CD4-positive, CD25-positive, alpha-beta regulatory T cell (primary cell): Measurements from ENCODE around the gene HSD17B13. TPM values are rescaled to one million over a fixed set of nuclear protein-coding genes. Genes with fewer than 3 reads are reported as not detected.

Experiments
- ATAC-seq, 2 donors: fragments of 150-1000 bp; cut with Tn5 transposase; one replicate each; pipeline ENCODE4 v1.10.0; 2021; ENCODE audit warnings: low read depth in 2 of 2, moderate number of reproducible peaks in 2 of 2, moderate library complexity in 1 of 2
- DNase-seq, 3 donors: peaks; one replicate each; pipeline versions ENCODE4 v3.0.0 to v3.0.0-alpha.2; 2012 to 2022; ENCODE audit warnings: mixed read lengths in 1 of 3
- H3K27ac ChIP-seq: one replicate; pipeline ENCODE4 v1.7.0; 2013; ENCODE audit warnings: mild to moderate bottlenecking, low read length; ENCODE audit not compliant: insufficient read depth, poor library complexity, severe bottlenecking
- H3K27me3 ChIP-seq: one replicate; pipeline ENCODE4 v1.7.0; 2013; ENCODE audit warnings: low read length; ENCODE audit not compliant: control insufficient read depth, insufficient read depth
- H3K36me3 ChIP-seq: one replicate; pipeline ENCODE4 v1.7.0; 2013; ENCODE audit warnings: mild to moderate bottlenecking, low read length, moderate library complexity; ENCODE audit not compliant: control insufficient read depth, insufficient read depth
- H3K4me1 ChIP-seq: 2 replicates; pipeline ENCODE4 v1.7.0; 2013; ENCODE audit warnings: mild to moderate bottlenecking, low read length; ENCODE audit not compliant: insufficient read depth, control insufficient read depth, poor library complexity, severe bottlenecking
- H3K4me3 ChIP-seq: one replicate; pipeline ENCODE4 v1.7.0; 2013; ENCODE audit warnings: low read depth, mild to moderate bottlenecking, low read length, moderate library complexity
- H3K9me3 ChIP-seq, 2 experiments: 1 replicate in 1 of 2; 2 replicates in 1 of 2; pipeline ENCODE4 v1.7.0; 2013; ENCODE audit warnings: low read length in 2 of 2, mild to moderate bottlenecking in 1 of 2, moderate library complexity in 1 of 2; ENCODE audit not compliant: control insufficient read depth in 2 of 2
- H3K27ac Mint-ChIP-seq, 3 donors: one replicate each; pipeline ENCODE4 v1.8.0; 2020 to 2022; ENCODE audit warnings: mild to moderate bottlenecking in 3 of 3, mixed read lengths in 3 of 3, moderate library complexity in 2 of 3
- H3K27me3 Mint-ChIP-seq: one replicate; pipeline ENCODE4 v1.8.0; 2022; ENCODE audit warnings: mild to moderate bottlenecking, mixed read lengths
- H3K36me3 Mint-ChIP-seq: one replicate; pipeline ENCODE4 v1.8.0; 2020; ENCODE audit warnings: mixed read lengths
- H3K4me1 Mint-ChIP-seq, 4 donors: one replicate each; pipeline ENCODE4 v1.8.0; 2020 to 2022; ENCODE audit warnings: mixed read lengths in 4 of 4, mild to moderate bottlenecking in 1 of 4
- H3K4me3 Mint-ChIP-seq, 4 donors: one replicate each; pipeline ENCODE4 v1.8.0; 2020 to 2022; ENCODE audit warnings: mild to moderate bottlenecking in 4 of 4, mixed read lengths in 4 of 4, moderate library complexity in 3 of 4
- H3K9me3 Mint-ChIP-seq, 7 donors: one replicate each; pipeline ENCODE4 v1.8.0; 2020 to 2022; ENCODE audit warnings: mixed read lengths in 7 of 7, mild to moderate bottlenecking in 3 of 7, moderate library complexity in 2 of 7
- polyA plus RNA-seq, 4 donors: library from polyadenylated mRNA; unstranded; fragments of 300-500 nt; fragmentation: Illumina TruSeq; gene quantifications; one replicate each; pipeline ENCODE4 v1.2.3, GENCODE V29; 2021
- total RNA-seq: library from RNA; stranded (reverse); gene quantifications from one replicate; pipeline ENCODE4 v1.2.3, GENCODE V29; 2022

Gene HSD17B13
- total and polyA plus RNA-seq, 5 donors from 2014 or later, result 0.09 to 0.52 TPM; not detected in 3

DNA sequence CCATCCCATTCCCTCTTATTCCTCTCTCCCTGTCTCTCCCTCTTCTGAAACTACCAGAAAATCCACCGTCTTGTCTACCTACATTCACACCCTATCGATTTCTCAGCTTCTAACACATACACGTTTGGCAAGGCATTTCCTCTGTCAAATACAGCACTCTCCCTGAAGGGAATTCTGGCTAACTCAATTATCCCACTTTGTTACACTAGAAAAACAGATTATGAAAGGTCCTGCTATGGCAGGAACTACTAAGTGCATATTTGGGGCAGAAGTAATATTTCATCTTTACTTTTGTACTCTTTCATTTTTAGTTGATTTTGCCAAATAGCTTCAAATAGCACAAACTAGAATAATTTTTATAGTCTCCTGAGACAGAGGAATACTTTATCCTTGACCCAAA is 55.7 kb downstream of the HSD17B13 start:
- Histone ChIP-seq H3K27me3 (peaks cover 8% of the 10 kb centered on the region), H3K4me1 (no peaks in the 10 kb centered on the region), H3K9me3 (no peaks in the 10 kb centered on the region), H3K4me3 (no peak overlapping the region), H3K27ac (no peak overlapping the region), H3K36me3 (no peaks in the 10 kb centered on the region)
- Mint-ChIP-seq H3K4me3 (no peak overlapping the region), H3K4me1 (no peaks in the 10 kb centered on the region), H3K27me3 (peaks cover 23% of the 10 kb centered on the region), H3K27ac (no peak overlapping the region), H3K36me3 (no peaks in the 10 kb centered on the region), H3K9me3 (peaks cover 0 to 4% (median 0%) of the 10 kb centered on the region in 7 donors)
- ATAC-seq, result no peak
- DNase-seq, result no peak

DNA sequence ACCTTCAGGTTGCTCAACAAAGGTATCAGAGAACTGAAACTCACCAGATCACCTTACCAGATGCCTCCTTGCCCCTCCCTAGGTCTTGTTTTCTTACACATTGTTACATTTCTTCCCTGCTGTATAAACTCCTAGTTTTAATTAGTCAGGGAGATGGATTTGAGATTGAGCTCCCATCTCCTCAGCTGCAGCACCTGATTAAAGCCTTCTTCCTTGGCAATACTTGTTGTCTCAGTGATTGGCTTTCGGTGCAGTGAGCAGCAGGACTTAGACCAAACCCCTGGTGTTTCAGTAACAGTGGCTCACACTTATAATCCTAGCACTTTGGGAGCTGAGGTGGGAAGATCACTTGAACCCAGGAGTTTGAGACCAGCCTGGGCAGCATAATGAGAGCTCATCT is 59.8 kb downstream of the HSD17B13 start:
- Mint-ChIP-seq H3K36me3 (no peaks in the 10 kb centered on the region), H3K27ac (no peak overlapping the region), H3K9me3 (peaks cover 0 to 5% (median 0%) of the 10 kb centered on the region in 7 donors), H3K4me3 (no peak overlapping the region), H3K27me3 (peaks cover 27% of the 10 kb centered on the region), H3K4me1 (no peaks in the 10 kb centered on the region)
- DNase-seq (no peak), ATAC-seq (no peak)
- H3K36me3 ChIP-seq, result no peaks in the 10 kb centered on the region
- peaks cover 9% of the 10 kb centered on the region for H3K27me3 ChIP-seq
- no peaks in the 10 kb centered on the region for H3K4me1 ChIP-seq
- H3K4me3 ChIP-seq, result no peak overlapping the region
- no peaks in the 10 kb centered on the region for H3K9me3 ChIP-seq
- H3K27ac ChIP-seq, result no peak overlapping the region

DNA sequence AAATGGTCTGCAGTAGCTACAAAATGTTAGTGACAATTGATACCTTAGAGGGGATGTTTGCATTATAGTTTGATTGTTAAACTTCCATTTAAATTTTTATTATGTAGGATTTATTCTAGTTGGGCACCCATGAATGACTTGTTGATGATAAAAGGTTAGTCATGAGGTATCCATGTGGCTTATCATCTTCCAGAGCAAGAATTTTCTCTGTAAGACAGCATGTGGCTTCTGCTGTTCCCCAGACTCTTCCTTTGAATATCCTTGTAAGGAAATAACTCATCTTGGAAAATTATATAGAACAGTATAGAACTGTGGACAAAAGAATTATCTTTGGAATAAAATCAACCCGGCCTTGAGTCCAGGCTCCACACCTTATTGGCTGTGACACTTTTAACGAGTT is 62.2 kb downstream of the HSD17B13 start:
- ATAC-seq (no peak), DNase-seq (no peak)
- Mint-ChIP-seq H3K36me3 (no peaks in the 10 kb centered on the region), H3K9me3 (peaks cover 0 to 6% (median 5%) of the 10 kb centered on the region in 7 donors), H3K4me3 (no peak overlapping the region), H3K4me1 (no peaks in the 10 kb centered on the region), H3K27me3 (peaks cover 31% of the 10 kb centered on the region), H3K27ac (no peak overlapping the region)
- Histone ChIP-seq H3K4me1 (no peaks in the 10 kb centered on the region), H3K27ac (no peak overlapping the region), H3K9me3 (no peaks in the 10 kb centered on the region), H3K36me3 (no peaks in the 10 kb centered on the region), H3K27me3 (peaks cover 6% of the 10 kb centered on the region), H3K4me3 (no peak overlapping the region)

DNA sequence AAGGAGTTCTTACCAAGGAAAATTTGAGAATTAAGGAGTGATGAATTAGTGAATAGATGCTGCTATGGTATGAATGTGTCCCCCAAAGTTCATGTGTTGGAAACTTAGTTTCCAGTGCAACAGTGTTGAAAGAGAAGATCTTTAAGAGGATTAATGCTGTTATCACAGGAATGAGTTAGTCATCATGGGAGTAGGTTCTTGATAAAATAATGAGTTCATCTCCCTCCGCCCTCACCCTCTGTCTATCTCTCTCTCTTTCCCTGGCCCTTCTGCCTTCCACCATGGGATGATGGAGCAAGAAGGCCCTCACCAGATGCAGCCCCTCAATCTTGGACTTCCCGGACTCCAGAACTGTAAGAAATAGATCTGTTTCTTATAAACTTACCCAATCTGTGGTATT is 64.0 kb downstream of the HSD17B13 start:
- Mint-ChIP-seq H3K9me3 (peaks cover 0 to 7% (median 3%) of the 10 kb centered on the region in 7 donors), H3K27me3 (peaks cover 21% of the 10 kb centered on the region), H3K4me1 (no peaks in the 10 kb centered on the region), H3K27ac (no peak overlapping the region), H3K36me3 (no peaks in the 10 kb centered on the region), H3K4me3 (no peak overlapping the region)
- Histone ChIP-seq H3K27me3 (peaks cover 2% of the 10 kb centered on the region), H3K36me3 (no peaks in the 10 kb centered on the region), H3K4me1 (no peaks in the 10 kb centered on the region), H3K27ac (no peak overlapping the region), H3K4me3 (no peak overlapping the region), H3K9me3 (no peaks in the 10 kb centered on the region)
- DNase-seq (no peak), ATAC-seq (no peak)

DNA sequence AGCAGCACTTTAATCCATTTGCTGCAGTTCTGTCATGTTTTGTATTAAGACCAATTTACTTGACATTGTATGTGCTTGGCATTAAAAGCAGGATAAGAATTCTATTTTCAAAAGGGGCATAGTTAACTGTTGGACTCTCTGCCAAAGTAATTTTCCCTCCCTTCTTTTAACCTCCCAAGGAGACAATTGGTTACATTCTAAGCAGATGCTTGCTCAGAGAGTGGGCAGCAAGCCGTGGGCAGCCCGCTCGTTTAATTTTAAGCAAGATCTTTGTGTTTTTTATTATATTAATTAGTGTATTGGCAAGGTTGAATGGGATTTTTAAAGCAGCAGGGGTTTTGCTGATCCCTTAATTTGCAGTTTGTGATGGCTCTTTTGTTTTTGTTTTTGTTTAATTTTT is 65.2 kb downstream of the HSD17B13 start:
- Histone ChIP-seq H3K4me3 (no peak overlapping the region), H3K9me3 (no peaks in the 10 kb centered on the region), H3K27me3 (peaks cover 2% of the 10 kb centered on the region), H3K4me1 (no peaks in the 10 kb centered on the region), H3K36me3 (no peaks in the 10 kb centered on the region), H3K27ac (no peak overlapping the region)
- Mint-ChIP-seq H3K36me3 (no peaks in the 10 kb centered on the region), H3K27me3 (peaks cover 21% of the 10 kb centered on the region), H3K27ac (no peak overlapping the region), H3K9me3 (peaks cover 0 to 7% (median 2%) of the 10 kb centered on the region in 7 donors), H3K4me1 (no peaks in the 10 kb centered on the region), H3K4me3 (no peak overlapping the region)
- DNase-seq (no peak), ATAC-seq (no peak)

DNA sequence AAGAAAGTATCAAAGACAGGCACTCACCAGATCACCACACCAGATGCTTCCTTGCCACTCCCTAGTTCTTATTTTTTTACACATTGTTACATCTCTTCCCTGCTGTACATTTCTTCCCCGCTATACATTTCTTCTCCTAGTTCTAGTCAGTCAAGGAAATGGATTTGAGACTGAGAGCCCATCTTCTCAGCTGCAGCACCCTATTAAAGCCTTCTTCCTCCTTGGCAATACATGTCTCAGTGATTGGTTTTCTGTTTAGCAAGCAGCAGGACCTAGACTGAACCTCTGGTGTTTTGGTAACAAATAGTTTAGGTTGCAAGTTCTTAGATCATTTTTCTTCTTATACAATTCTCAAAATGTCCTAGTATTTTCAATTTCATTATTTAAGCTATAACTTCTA is 66.9 kb downstream of the HSD17B13 start:
- ATAC-seq, result no peak

More for the DNA sequence above, 66.9 kb downstream of the HSD17B13 start:
- Mint-ChIP-seq H3K36me3 (no peaks in the 10 kb centered on the region), H3K27ac (no peak overlapping the region), H3K27me3 (peaks cover 16% of the 10 kb centered on the region), H3K9me3 (peaks cover 0 to 7% (median 2%) of the 10 kb centered on the region in 7 donors), H3K4me1 (no peaks in the 10 kb centered on the region), H3K4me3 (no peak overlapping the region)
- H3K9me3 ChIP-seq, result no peaks in the 10 kb centered on the region
- peaks cover 2% of the 10 kb centered on the region for H3K27me3 ChIP-seq
- DNase-seq, result no peak
- no peaks in the 10 kb centered on the region for H3K4me1 ChIP-seq
- no peak overlapping the region for H3K27ac ChIP-seq
- H3K36me3 ChIP-seq, result no peaks in the 10 kb centered on the region
- H3K4me3 ChIP-seq, result no peak overlapping the region

Other genes with a start within 250 kb of the HSD17B13 start
- 5.7 TPM for gene KLHL8, start 102.3 kb downstream of the HSD17B13 start, total RNA-seq
- gene KLHL8, start 102.3 kb downstream of the HSD17B13 start, polyA plus RNA-seq, result 10 to 100 TPM in 2 of 4 donors, 1 to 10 TPM in 2; 6.0 to 11.1 (median 9.9) TPM
- 41.0 TPM for gene HSD17B11, start 68.3 kb upstream of the HSD17B13 start, total RNA-seq
- gene HSD17B11, start 68.3 kb upstream of the HSD17B13 start, polyA plus RNA-seq, result 100 to 1,000 TPM in 3 of 4 donors, 10 to 100 TPM in 1; 93.7 to 139 (median 104) TPM
- gene NUDT9, start 99.7 kb upstream of the HSD17B13 start, total RNA-seq, result 12.5 TPM
- 10 to 100 TPM; 16.8 to 23.1 (median 21.0) TPM for gene NUDT9, start 99.7 kb upstream of the HSD17B13 start, polyA plus RNA-seq
- not detected for gene SPARCL1, start 206.5 kb upstream of the HSD17B13 start, total RNA-seq
- gene SPARCL1, start 206.5 kb upstream of the HSD17B13 start, polyA plus RNA-seq, result not detected